K562 (cell line): Measurements from ENCODE around the gene POMT1. TPM values are rescaled to one million over a fixed set of nuclear protein-coding genes. Genes with fewer than 3 reads are reported as not detected.

Experiments used
- ATAC-seq: fragments of 200-7000 bp; cut with Tn5 transposase; 3 replicates; pipeline ENCODE4 v1.9.1; 2020; ENCODE audit warnings: moderate library complexity
- BruUV-seq: library from RNA; stranded (reverse); fragments of 400-500 nt; replicated peaks from 2 replicates; lab custom pipeline; 2021; lab: Mats Ljungman, UMichigan
- CTCF ChIA-PET: fragments of 300-600 bp; formaldehyde crosslinking; extraction: SDS; loops from one replicate; lab custom pipeline; 2021; ENCODE audit warnings: low intra/inter-chr PET ratio; lab: Yijun Ruan, JAX
- POLR2A ChIA-PET: fragments of 300-600, 350-650 bp; sonication (Branson Sonifier 250); formaldehyde crosslinking; extraction: SDS; loops from one replicate; lab custom pipeline; 2021; ENCODE audit warnings: antibody characterized with exemption, inconsistent platforms; lab: Yijun Ruan, JAX
- DNase-seq, 4 experiments: peaks; one replicate each; pipeline versions ENCODE4 v3.0.0 to v3.0.0-alpha.2; 2011 to 2018; ENCODE audit warnings: low spot score in 3 of 4, mixed read lengths in 3 of 4; ENCODE audit errors: extremely low read depth in 1 of 4
- FAIRE-seq: peaks from 2 replicates; lab custom pipeline; 2011; peaks lifted over from hg19 to GRCh38; lab: Jason Lieb, UNC
- H2AFZ ChIP-seq: 2 replicates; pipeline ENCODE4 v1.6.0; 2011; ENCODE audit warnings: low read depth, low read length, control low read depth, inconsistent platforms
- H3K27ac ChIP-seq: fragments of 200-600 bp; 3 replicates; pipeline ENCODE4 v1.8.0; 2011; ENCODE audit warnings: low read depth, mild to moderate bottlenecking, control low read depth, inconsistent platforms, low read length, moderate library complexity, mixed read lengths; ENCODE audit errors: extremely low read depth
- H3K27me3 ChIP-seq, 2 experiments: fragments of 300-600 bp in 1 of 2; 2 replicates in 1 of 2; 3 replicates in 1 of 2; pipeline versions ENCODE4 v1.6.0 to v1.8.0; 2011; ENCODE audit warnings: inconsistent platforms in 2 of 2, low read length in 2 of 2, mild to moderate bottlenecking in 1 of 2, mixed read lengths in 1 of 2, moderate library complexity in 1 of 2; ENCODE audit not compliant: control insufficient read depth in 2 of 2, insufficient read depth in 2 of 2
- H3K36me3 ChIP-seq: fragments of 300-600 bp; 3 replicates; pipeline ENCODE4 v1.8.0; 2011; ENCODE audit warnings: mild to moderate bottlenecking, low read length, inconsistent platforms; ENCODE audit not compliant: control insufficient read depth, insufficient read depth
- H3K4me1 ChIP-seq, 2 experiments: fragments of 200-600 bp in 1 of 2; replicated peaks in 1 of 2; 2 replicates in 1 of 2; 3 replicates in 1 of 2; pipeline versions ENCODE4 v1.5.1 to v1.8.0; 2011; ENCODE audit warnings: inconsistent platforms in 2 of 2, low read length in 2 of 2, mild to moderate bottlenecking in 1 of 2, mixed read lengths in 1 of 2, moderate library complexity in 1 of 2; ENCODE audit not compliant: control insufficient read depth in 2 of 2, insufficient read depth in 2 of 2
- H3K4me2 ChIP-seq: 2 replicates; pipeline ENCODE4 v1.6.1; 2011; ENCODE audit warnings: low read length, control low read depth, inconsistent platforms, mixed read lengths; ENCODE audit not compliant: insufficient read depth
- H3K4me3 ChIP-seq: fragments of 200-600 bp; sonication (generic), shearing (Covaris generic); 2 replicates; pipeline ENCODE4 v1.5.1; 2016; ENCODE audit warnings: control low read depth, inconsistent platforms
- H3K79me2 ChIP-seq: fragments of 200-600 bp; 3 replicates; pipeline ENCODE4 v1.8.0; 2011; ENCODE audit warnings: low read length, inconsistent platforms; ENCODE audit not compliant: control insufficient read depth, insufficient read depth
- H3K9ac ChIP-seq, 2 experiments: 2 replicates each; pipeline versions ENCODE4 v1.6.0 to v1.6.1; 2011; ENCODE audit warnings: low read depth in 2 of 2, low read length in 2 of 2, control low read depth in 1 of 2, inconsistent platforms in 1 of 2, mild to moderate bottlenecking in 1 of 2, mixed read lengths in 1 of 2; ENCODE audit not compliant: insufficient read depth in 1 of 2
- H3K9me1 ChIP-seq: one replicate; pipeline ENCODE4 v1.6.0; 2011; ENCODE audit warnings: inconsistent platforms, mild to moderate bottlenecking, low read length, moderate library complexity; ENCODE audit not compliant: control insufficient read depth, insufficient read depth
- H3K9me3 ChIP-seq: replicated peaks from 2 replicates; pipeline ENCODE4 v1.5.1; 2011; ENCODE audit warnings: low read depth, low read length, inconsistent platforms; ENCODE audit not compliant: control insufficient read depth, insufficient read depth
- H4K20me1 ChIP-seq: replicated peaks from 2 replicates; pipeline ENCODE4 v1.6.1; 2011; ENCODE audit warnings: low read length, inconsistent platforms, mixed read lengths; ENCODE audit not compliant: control insufficient read depth, insufficient read depth
- MTF1 ChIP-seq: fragments of 250-450 bp; sonication (Bioruptor Pico); IDR thresholded peaks from 2 replicates; pipeline ENCODE4 v1.9.0; 2021; ENCODE audit warnings: moderate library complexity, mild to moderate bottlenecking, inconsistent platforms, borderline replicate concordance
- NFIC ChIP-seq: fragments of 450-650 bp; IDR thresholded peaks from 2 replicates; pipeline ENCODE4 v1.6.1; 2017; ENCODE audit warnings: mild to moderate bottlenecking, inconsistent platforms
- RBM25 ChIP-seq: fragments of 200-400 bp; formaldehyde crosslinking; IDR thresholded peaks from 2 replicates; pipeline ENCODE4 v1.6.1; 2018; ENCODE audit warnings: low read length, low read depth, moderate library complexity; ENCODE audit not compliant: severe bottlenecking
- TCF7L2 ChIP-seq: fragments of 150-350 bp; IDR thresholded peaks from 2 replicates; pipeline ENCODE4 v1.6.1; 2016; ENCODE audit warnings: low read depth, mild to moderate bottlenecking, low read length, moderate library complexity
- ZNF507 ChIP-seq: conservative IDR thresholded peaks from 2 replicates; pipeline ENCODE4 v1.6.1; 2017; ENCODE audit warnings: missing genetic modification characterization, missing compliant biosample characterization
- WGBS: fragments of 100-300 bp; shearing (Covaris generic); methylation state at CpG from one replicate; pipeline ENCODE4 v1.1.6; 2016; ENCODE audit warnings: low coverage, mixed read lengths; ENCODE audit not compliant: insufficient coverage; ENCODE audit errors: missing lambda C conversion rate; 5-methylcytosine and 5-hydroxymethylcytosine counted together
- in situ Hi-C: fragments of 300-500 bp; cut with MboI; formaldehyde crosslinking; loops from 4 replicates; pipeline ENCODE4 v1.15.0; 2018; ENCODE audit warnings: inconsistent platforms, mixed read lengths
- intact Hi-C: fragments of 100-400 bp; cut with micrococcal nuclease; formaldehyde crosslinking; loops from 2 replicates; pipeline ENCODE4 v1.14.2; 2022
- polyA plus RNA-seq, 8 experiments: library from polyadenylated mRNA; depleted of rRNA in 4 of 8; stranded (reverse) in 5 of 8; unstranded in 3 of 8; fragments of >200 nt; fragmentation: Nextera tagmentation in 2 of 8; fragmentation: Illumina TruSeq in 1 of 8; extraction: Ambion mirVana in 2 of 8; extraction: Trizol in 1 of 8; gene quantifications; 2 replicates each; pipeline versions ENCODE4 v1.2.1 to v1.2.3, GENCODE V29; 2011 to 2014; ENCODE audit warnings: inconsistent platforms in 1 of 8, missing spikeins in 1 of 8
- total RNA-seq, 7 experiments: library from RNA; depleted of rRNA in 6 of 7; stranded (reverse); fragments of >200 nt in 6 of 7; fragmentation: Illumina TruSeq in 2 of 7; extraction: Trizol in 2 of 7; gene quantifications; 2 replicates each; pipeline versions ENCODE4 v1.2.1 to v1.2.3, GENCODE V29; 2011 to 2021; ENCODE audit warnings: low replicate concordance in 1 of 7
- TF ChIP-seq, protein P1 (sequence below): sonication (generic); formaldehyde crosslinking; IDR thresholded peaks from 2 replicates; pipeline ENCODE4 v1.8.0; 2022; ENCODE audit warnings: mild to moderate bottlenecking, missing genetic modification reagents, borderline replicate concordance
- TF ChIP-seq, protein P2 (sequence below): sonication (generic); formaldehyde crosslinking; IDR thresholded peaks from 2 replicates; pipeline ENCODE4 v1.8.0; 2022; ENCODE audit warnings: mild to moderate bottlenecking, missing genetic modification reagents

POMT1 gene
- total and polyA plus RNA-seq, 9 of the 15 experiments (the other 6 are each of a cell fraction or from before 2014, with no cell fraction given): 1.8 to 23.5 (median 14.6) TPM

DNA sequence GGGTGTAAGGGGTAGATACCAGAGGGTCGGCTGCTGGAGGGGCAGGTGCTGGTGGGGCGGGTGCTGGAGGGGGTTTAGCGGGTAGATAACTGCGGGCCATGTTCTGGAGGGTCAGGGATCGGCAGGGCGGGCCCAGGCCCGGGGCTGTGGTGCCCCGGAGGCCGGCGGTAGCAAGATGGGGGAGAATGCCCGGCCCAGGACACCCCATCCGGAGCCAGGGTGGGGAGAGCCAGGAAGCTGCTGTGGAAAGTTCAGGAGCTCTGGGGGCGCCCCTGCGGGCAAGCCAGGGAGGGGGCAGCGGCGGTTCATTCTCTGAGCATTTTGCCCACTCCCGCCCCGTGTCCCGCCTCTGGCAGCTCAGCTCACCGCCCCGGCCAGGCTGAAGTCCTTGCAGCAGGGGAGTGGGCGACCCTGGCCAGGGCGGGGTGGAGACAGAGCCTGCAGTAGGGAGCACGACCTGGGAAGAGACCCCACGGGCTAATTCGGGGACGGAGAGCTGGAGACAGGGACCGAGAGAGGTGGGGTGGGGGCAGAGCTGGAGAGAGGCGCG, 43.1 kb downstream of the POMT1 start:
- in situ Hi-C loops: no loop called here
- Histone ChIP-seq H3K4me3 (no peak overlapping the region), H3K27me3 (peaks cover 14 to 33% of the 10 kb centered on the region in 2 experiments; a peak in 4 of 5 replicates), H3K9ac (no peak overlapping the region), H3K4me2 (no peak overlapping the region), H4K20me1 (no peaks in the 10 kb centered on the region), H3K4me1 (peaks cover 0 to 14% of the 10 kb centered on the region in 2 experiments; a peak in 1 of 5 replicates)
- WGBS: 14% methylated on average over 21 of the region's 30 CpGs
- ChIA-PET CTCF (interaction anchor here (0.6 kb wide), 1 partner anchor 69 kb away, joined by 4 read pairs; no protein-coding TSS in a partner anchor), POLR2A (no interaction called here)
- BruUV-seq: no TSS peak
- TF ChIP-seq, protein P1, sequence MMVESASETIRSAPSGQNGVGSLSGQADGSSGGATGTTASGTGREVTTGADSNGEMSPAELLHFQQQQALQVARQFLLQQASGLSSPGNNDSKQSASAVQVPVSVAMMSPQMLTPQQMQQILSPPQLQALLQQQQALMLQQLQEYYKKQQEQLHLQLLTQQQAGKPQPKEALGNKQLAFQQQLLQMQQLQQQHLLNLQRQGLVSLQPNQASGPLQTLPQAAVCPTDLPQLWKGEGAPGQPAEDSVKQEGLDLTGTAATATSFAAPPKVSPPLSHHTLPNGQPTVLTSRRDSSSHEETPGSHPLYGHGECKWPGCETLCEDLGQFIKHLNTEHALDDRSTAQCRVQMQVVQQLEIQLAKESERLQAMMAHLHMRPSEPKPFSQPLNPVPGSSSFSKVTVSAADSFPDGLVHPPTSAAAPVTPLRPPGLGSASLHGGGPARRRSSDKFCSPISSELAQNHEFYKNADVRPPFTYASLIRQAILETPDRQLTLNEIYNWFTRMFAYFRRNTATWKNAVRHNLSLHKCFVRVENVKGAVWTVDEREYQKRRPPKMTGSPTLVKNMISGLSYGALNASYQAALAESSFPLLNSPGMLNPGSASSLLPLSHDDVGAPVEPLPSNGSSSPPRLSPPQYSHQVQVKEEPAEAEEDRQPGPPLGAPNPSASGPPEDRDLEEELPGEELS (CRISPR knock-in tag): no peak
- TF ChIP-seq ZNF507 (tag) (no peak), TCF7L2 (no peak), NFIC (no peak), MTF1 (CRISPR knock-in tag) (no peak), RBM25 (no peak)
- TF ChIP-seq, protein P2, sequence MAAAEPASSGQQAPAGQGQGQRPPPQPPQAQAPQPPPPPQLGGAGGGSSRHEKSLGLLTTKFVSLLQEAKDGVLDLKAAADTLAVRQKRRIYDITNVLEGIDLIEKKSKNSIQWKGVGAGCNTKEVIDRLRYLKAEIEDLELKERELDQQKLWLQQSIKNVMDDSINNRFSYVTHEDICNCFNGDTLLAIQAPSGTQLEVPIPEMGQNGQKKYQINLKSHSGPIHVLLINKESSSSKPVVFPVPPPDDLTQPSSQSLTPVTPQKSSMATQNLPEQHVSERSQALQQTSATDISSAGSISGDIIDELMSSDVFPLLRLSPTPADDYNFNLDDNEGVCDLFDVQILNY (CRISPR knock-in tag): no peak
- TF ChIP-seq, all 486 proteins: peak for 0
- H3K79me2 ChIP-seq: no peaks in the 10 kb centered on the region
- no peak overlapping the region for H2AFZ ChIP-seq
- intact Hi-C loops: no loop called here
- FAIRE-seq (no peak), ATAC-seq (no peak), DNase-seq (no peak)
- H3K9me3 ChIP-seq: peaks cover 7% of the 10 kb centered on the region
- no peaks in the 10 kb centered on the region for H3K36me3 ChIP-seq
- no peaks in the 10 kb centered on the region for H3K9me1 ChIP-seq
- no peak overlapping the region for H3K27ac ChIP-seq
